ENCODE measurements around the gene SLX4IP. TPM values are rescaled to one million over a fixed set of nuclear protein-coding genes. Genes with fewer than 3 reads are reported as not detected.

SLX4IP gene
- total RNA-seq, 2 donors from 2014 or later: 4.7 to 5.8 TPM

DNA sequence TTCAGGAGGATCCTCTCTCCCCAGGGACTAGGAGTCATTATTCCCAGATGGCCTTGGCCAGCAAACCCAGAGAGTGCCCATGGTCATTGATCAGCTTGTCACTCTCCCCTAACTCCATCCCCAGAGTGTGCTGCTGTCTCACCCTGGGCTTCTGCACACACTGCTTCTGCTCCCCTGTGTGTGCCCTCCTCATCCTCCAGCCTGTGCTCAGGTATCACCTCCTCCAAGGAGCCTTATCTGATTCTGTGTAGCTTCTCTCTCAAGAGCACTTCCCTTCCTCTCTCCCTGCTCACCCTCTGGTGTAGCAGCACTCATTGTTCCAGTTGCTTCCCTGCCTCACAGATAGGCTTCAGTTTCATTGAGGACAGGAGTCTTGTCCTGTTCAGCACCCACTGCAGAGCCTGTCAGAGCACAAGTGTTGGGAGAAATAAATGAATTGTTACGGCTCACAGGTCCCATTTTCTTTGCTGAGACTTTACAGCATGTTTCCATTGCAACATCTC, 136.3 kb downstream of the SLX4IP start:
- no peaks in the 10 kb centered on the region for H3K27me3 ChIP-seq (replicated peaks; ENCODE audit: insufficient read depth)
- H3K27ac ChIP-seq: peak overlapping the region; percentile 62 to 77
- TF ChIP-seq CTCF (IDR thresholded peaks at IDR 0.05): no peak
- ATAC-seq (ENCODE audit: insufficient number of reproducible peaks, low FRiP score, low read depth) (no peak), DNase-seq (ENCODE audit: low spot score) (no peak)
- no peaks in the 10 kb centered on the region for H3K36me3 ChIP-seq
- H3K9me3 ChIP-seq: no peaks in the 10 kb centered on the region
- peaks cover 21 to 49% of the 10 kb centered on the region in 2 donors for H3K4me1 ChIP-seq (ENCODE audit: control insufficient read depth in 1 of 2, low read depth in 2 of 2)
- no peak overlapping the region for H3K4me3 ChIP-seq

DNA sequence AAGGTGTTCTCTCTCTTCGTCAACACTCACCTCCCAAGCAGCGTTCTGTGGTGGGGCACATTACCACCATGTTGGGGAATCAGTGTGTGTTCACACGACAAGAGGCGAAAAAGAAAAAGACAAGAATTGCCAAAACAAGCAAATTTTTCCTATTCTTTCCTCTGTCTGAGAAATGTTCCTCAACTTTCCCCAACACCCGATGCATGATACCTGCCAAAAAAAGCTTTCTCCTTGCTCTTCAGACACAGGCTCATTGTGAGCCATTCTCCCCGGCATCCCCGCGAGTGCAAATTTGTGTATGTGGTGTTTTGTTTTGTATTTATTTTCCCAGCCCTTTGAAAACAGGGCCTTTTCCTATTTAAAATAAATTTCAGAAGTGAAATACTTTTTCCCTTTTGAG, 137.7 kb downstream of the SLX4IP start:
- ATAC-seq (ENCODE audit: insufficient number of reproducible peaks, low FRiP score, low read depth): no peak
- no peaks in the 10 kb centered on the region for H3K27me3 ChIP-seq (replicated peaks; ENCODE audit: insufficient read depth)
- no peak for TF ChIP-seq CTCF (IDR thresholded peaks at IDR 0.05)
- H3K27ac ChIP-seq: peak overlapping the region; percentile 62 to 77
- H3K36me3 ChIP-seq: no peaks in the 10 kb centered on the region
- H3K4me1 ChIP-seq (ENCODE audit: control insufficient read depth in 1 of 2, low read depth in 2 of 2): peaks cover 29 to 64% of the 10 kb centered on the region in 2 donors
- H3K4me3 ChIP-seq: peak overlapping the region; percentile 40
- H3K9me3 ChIP-seq: no peaks in the 10 kb centered on the region
- no peak for DNase-seq (ENCODE audit: low spot score)

DNA sequence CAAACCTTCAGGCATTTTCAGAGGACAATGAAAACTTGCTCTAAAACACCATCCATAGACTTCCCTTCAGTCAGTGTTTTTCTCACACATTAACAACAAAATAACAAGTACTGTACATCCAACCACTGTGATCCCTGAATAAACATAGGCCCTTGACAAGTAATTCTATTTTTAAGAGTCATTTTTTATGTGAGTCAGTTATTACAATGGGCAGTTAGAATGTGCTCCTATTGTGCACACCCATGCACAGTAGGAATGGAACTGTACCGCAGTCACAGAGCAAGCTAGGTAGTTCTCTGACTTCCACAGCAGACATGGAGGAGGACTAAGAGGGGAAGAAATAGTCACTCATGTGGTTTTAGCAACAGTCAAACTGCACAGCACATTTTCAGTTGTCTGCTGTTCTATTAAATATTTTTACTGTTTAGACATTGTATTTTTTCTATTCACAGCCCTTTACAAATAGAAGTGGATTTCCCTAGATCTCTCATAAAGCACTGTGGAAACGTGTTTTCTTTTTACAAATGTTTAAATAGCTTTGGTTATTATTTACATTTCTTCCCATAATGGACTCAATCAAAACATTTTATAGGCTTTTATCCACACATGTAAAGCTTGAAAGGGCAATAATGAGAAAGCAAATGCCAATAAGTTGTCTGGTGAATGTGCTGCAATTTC, 138.3 kb downstream of the SLX4IP start:
- Histone ChIP-seq H3K27me3 (replicated peaks; ENCODE audit: insufficient read depth) (no peaks in the 10 kb centered on the region), H3K4me3 (peak overlapping the region; percentile 40), H3K36me3 (no peaks in the 10 kb centered on the region), H3K27ac (peak overlapping the region; percentile 62 to 77), H3K4me1 (ENCODE audit: control insufficient read depth in 1 of 2, low read depth in 2 of 2) (peaks cover 29 to 65% of the 10 kb centered on the region in 2 donors), H3K9me3 (no peaks in the 10 kb centered on the region)
- ATAC-seq (ENCODE audit: insufficient number of reproducible peaks, low FRiP score, low read depth) (peak; percentile 65), DNase-seq (ENCODE audit: low spot score) (no peak)
- no peak for TF ChIP-seq CTCF (IDR thresholded peaks at IDR 0.05)

DNA sequence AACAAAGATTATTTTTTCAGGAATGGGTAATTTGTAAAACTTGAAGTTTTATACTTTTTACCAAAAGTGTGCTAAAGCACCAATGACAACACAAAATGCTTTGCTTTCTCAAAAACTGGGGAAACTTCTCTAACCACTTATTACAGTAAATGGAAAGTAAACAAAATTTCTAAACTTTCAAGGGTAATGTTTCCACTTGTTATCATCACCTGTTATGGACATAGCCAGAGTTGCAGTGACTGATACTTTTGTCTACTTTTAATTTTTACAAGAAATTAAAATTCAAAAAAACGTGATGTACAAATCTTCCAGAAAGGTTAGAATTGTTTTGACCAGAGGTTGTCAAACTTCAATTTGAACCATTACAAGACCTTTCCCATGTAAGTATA, 138.8 kb downstream of the SLX4IP start:
- H3K36me3 ChIP-seq: no peaks in the 10 kb centered on the region
- ATAC-seq (ENCODE audit: insufficient number of reproducible peaks, low FRiP score, low read depth): no peak
- H3K9me3 ChIP-seq: no peaks in the 10 kb centered on the region
- peak overlapping the region; percentile 62 to 77 for H3K27ac ChIP-seq
- no peaks in the 10 kb centered on the region for H3K27me3 ChIP-seq (replicated peaks; ENCODE audit: insufficient read depth)
- no peak overlapping the region for H3K4me3 ChIP-seq
- H3K4me1 ChIP-seq (ENCODE audit: control insufficient read depth in 1 of 2, low read depth in 2 of 2): peaks cover 29 to 65% of the 10 kb centered on the region in 2 donors
- no peak for DNase-seq (ENCODE audit: low spot score)
- TF ChIP-seq CTCF (IDR thresholded peaks at IDR 0.05): no peak

DNA sequence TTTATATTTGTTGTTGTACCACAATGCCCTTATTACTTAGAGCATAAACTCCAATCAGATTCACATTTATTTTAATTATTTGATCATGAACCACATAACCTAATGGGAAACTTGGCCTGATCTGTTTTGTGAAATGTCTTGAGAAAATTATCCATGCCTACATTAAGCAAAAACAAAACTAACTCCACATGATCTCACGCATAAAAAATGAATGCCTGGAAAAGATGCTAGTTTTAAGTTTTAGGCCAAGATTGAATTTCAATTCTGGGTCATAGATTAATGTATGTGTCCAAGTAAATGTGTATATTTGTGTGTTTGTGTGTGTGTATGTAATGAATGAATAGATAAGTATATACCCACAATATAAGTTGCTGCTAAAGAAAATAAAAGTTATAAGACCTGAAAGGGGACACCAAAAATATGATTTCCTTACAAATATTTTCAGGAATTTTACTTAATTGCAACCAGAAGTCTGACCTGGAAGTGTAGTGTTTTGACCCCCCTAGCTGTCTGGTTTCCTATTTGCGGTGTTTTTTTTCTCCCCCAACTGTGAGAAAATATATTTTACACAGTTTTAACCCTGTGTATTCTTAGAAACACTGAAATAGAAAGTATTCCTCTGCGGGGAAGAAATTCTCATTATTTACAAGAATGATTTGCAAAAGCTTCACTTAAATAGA, 141.4 kb downstream of the SLX4IP start:
- Histone ChIP-seq H3K9me3 (no peaks in the 10 kb centered on the region), H3K27me3 (replicated peaks; ENCODE audit: insufficient read depth) (no peaks in the 10 kb centered on the region), H3K27ac (peak overlapping the region; percentile 62 to 77), H3K36me3 (no peaks in the 10 kb centered on the region), H3K4me3 (no peak overlapping the region), H3K4me1 (ENCODE audit: control insufficient read depth in 1 of 2, low read depth in 2 of 2) (peaks cover 29 to 64% of the 10 kb centered on the region in 2 donors)
- ATAC-seq (ENCODE audit: insufficient number of reproducible peaks, low FRiP score, low read depth): no peak
- no peak for TF ChIP-seq CTCF (IDR thresholded peaks at IDR 0.05)
- DNase-seq (ENCODE audit: low spot score): no peak
